ENCODE data around the gene LMX1A.

- TF ChIP-seq CTCF (conservative IDR thresholded peaks at IDR 0.05; ENCODE audit: low read depth, low read length) (no peak), EZH2 (IDR thresholded peaks at IDR 0.05; ENCODE audit: borderline replicate concordance, low read depth, low read length, poor library complexity, severe bottlenecking) (no peak)
These were observed 60.3 kb downstream of the LMX1A start for GRCh38 chr1:165296205-165296604.
